GM12801 (cell line): ENCODE results near the gene SLC5A2.

Experiments
- TF ChIP-seq, protein P1 (sequence below): IDR thresholded peaks from one replicate; pipeline ENCODE4 v1.5.1; 2011; ENCODE audit warnings: control low read depth; ENCODE audit not compliant: insufficient read length; ENCODE audit errors: extremely low read depth

SLC5A2 gene

DNA sequence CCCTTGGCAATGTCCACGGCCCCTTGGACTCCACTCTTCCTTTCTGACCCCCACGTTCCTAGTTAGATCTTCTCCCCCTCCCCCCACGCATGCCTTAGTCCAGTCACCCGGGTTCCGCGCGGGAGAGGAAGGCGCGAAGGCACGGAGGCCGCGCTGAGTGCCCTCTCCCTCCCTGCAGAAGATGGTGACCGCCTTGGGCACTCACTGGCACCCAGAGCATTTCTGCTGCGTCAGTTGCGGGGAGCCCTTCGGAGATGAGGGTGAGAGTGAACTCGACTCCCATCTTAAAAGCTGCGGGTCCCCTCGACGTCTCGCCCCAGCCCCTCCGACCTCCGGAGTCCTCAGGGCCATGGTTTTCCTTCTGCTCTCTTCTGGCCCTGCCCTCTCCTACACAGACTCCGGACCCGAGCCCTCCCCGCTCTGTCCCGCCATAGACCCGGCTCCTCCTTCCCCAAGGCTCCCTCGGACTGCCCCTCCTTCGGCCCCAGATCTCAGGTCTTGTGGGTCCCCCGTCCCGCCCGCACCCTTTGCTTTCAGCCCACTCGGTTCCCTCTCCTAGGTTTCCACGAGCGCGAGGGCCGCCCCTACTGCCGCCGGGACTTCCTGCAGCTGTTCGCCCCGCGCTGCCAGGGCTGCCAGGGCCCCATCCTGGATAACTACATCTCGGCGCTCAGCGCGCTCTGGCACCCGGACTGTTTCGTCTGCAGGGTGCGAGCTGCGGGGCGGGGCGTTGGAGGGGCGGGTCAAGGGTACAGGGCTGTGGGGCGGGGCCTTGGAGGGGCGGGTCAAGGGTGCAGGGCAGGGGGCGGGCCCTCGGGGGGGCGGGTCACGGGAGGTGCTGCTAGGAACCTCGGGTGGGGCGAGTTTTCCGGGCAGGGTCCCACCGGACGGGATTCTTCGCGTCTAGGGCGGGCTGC, 6.4 kb upstream of the SLC5A2 start:
- TF ChIP-seq, protein P1, sequence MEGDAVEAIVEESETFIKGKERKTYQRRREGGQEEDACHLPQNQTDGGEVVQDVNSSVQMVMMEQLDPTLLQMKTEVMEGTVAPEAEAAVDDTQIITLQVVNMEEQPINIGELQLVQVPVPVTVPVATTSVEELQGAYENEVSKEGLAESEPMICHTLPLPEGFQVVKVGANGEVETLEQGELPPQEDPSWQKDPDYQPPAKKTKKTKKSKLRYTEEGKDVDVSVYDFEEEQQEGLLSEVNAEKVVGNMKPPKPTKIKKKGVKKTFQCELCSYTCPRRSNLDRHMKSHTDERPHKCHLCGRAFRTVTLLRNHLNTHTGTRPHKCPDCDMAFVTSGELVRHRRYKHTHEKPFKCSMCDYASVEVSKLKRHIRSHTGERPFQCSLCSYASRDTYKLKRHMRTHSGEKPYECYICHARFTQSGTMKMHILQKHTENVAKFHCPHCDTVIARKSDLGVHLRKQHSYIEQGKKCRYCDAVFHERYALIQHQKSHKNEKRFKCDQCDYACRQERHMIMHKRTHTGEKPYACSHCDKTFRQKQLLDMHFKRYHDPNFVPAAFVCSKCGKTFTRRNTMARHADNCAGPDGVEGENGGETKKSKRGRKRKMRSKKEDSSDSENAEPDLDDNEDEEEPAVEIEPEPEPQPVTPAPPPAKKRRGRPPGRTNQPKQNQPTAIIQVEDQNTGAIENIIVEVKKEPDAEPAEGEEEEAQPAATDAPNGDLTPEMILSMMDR, result no peak

DNA sequence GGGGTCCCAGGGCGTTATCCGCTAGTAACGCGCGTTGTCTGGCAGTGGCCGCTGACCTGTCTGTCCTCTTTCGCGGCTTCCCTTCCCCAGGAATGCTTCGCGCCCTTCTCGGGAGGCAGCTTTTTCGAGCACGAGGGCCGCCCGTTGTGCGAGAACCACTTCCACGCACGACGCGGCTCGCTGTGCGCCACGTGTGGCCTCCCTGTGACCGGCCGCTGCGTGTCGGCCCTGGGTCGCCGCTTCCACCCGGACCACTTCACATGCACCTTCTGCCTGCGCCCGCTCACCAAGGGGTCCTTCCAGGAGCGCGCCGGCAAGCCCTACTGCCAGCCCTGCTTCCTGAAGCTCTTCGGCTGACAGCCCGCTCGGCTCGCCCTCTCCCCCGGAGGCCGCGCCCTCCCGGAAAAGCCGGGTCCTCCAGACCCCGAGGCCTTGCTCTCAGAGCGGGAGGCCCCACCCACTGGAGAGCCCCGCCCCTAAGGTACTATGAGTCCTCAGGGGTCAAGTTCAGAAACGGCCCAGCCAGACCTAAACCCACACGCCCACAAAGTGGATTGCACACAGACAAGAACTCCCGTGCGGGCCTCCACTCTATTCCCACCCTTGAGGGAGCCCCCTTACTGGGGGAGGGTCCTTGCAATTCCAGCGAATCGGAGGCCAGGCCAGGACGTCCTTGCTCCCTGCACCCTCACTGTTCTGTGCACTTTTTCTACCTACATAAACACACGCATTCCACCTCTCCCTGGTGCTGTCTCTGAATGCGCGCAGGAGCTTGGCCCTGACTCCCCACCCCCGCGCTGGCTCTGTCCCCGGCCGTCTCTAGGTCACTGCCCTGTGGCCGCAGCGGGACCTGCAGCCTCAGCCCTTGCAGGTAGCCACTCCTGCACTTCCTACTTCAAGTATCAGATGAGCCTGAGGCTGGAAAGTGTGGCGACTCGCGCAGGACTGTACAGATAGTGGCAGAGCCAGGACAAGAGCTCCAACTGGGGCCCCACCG, 5.4 kb upstream of the SLC5A2 start:
- TF ChIP-seq, protein P1, result no peak

DNA sequence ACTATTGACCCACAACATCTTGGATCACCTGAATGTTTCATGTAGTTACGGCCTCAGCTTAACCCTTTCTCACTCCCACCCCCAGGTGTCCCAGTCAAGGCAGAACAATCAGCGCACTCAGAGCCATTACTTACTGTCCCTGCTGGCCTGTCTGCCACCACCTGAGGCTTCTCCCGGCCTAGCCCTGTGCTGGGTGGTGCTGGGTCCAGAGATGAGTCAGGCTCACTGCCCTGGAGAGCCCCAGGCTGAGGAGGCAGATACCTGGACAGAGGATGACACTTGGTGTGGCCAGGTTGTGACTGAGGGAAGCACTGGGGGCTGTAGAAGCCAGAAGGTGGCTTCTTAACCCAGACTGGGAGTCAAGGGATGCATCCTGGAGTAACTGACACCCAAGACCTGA, 4.0 kb upstream of the SLC5A2 start:
- TF ChIP-seq, protein P1, result no peak

DNA sequence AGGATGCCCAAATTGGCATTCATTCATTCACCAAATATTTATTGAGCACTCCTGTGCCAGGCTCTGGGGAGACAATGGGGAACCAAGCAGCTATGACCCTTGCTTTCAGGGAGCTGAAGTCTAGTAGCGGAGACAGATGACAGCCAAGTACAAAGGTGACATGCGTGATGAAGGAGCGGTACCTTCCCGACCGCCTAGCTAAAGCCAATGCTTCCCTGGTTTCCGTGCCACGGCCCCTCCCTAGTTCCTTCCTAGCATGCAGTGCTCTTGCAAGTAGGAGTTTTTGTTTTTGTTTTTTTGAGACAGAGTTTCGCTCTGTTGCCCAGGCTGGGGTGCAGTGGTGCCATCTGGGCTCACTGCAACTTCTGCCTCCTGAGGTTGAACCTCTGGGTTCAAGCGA, 3.2 kb upstream of the SLC5A2 start:
- TF ChIP-seq, protein P1, result no peak

DNA sequence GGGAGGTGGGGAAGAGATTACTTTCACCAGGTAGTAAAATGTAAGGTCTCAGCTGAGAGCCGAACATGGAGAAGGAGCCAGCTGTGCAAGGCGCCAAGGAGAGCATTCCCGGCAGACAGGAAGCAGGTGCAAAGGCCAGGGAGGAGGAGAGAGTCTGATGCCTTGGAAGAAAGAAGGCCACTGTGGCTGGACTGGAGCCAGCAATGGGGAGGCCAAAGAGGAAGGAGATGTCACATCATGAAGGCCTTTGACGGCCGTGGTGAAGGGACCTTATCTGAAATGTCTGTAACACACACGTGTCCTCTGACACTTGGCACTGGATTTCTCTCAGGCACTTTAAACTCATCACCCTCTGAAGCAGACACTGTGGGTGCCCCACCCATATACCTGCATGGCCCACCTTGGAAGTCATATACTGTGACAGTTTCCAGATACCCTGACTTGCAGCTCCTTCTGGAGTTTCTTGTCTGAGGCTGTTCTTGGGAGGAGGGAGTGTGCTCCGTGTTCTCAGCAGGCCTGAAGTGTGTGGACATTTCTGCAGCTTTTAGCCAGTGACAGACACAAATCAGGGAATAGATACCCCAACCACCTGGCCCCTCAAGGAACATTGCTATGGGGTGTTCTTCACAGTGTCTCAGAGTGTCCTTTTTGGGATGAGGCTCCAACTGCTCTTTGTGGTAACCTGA, 1.9 kb upstream of the SLC5A2 start:
- TF ChIP-seq, protein P1, result no peak

DNA sequence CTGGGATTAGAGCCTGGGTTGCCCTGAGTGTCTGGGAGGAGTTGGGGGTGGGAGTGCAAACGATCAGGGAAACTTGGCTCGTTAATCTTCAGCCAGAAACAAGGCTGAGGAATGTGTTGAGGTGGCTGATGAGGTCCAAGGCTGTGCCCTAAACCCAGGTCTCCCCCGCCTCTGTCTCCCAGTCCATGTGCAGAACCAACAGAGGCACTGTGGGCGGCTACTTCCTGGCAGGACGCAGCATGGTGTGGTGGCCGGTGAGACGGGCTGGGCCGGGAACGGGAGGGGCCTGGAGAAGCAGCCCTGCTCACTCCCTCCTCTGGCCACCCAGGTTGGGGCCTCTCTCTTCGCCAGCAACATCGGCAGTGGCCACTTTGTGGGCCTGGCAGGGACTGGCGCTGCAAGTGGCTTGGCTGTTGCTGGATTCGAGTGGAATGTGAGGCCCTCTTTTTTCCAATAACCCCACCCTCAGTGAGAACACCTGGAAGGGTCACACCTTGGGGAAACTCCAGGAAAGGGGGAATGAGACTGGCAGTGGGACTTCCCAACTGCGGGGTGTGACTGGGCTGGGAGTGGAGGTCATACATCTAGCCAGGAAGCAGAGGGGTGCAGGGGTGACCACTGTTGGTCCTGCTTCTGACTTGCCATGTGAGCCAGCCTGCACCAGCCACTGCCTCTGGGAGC, 1.7 kb downstream of the SLC5A2 start:
- TF ChIP-seq, protein P1, result no peak
